Endothelial cell of umbilical vein (primary cell): ENCODE data around the gene GRIK1.

Source experiments
- EZH2 ChIP-seq: IDR thresholded peaks from 2 replicates; pipeline ENCODE4 v1.6.1; 2012; ENCODE audit warnings: borderline replicate concordance, low read depth, mild to moderate bottlenecking, moderate library complexity, low read length, inconsistent platforms; ENCODE audit not compliant: severe bottlenecking
- JUN ChIP-seq: IDR thresholded peaks from 2 replicates; pipeline ENCODE4 v1.6.1; 2011; ENCODE audit warnings: borderline replicate concordance, low read depth; ENCODE audit not compliant: insufficient read length, insufficient read depth
- TF ChIP-seq, protein P1 (sequence below), 2 donors: IDR thresholded peaks; 1 replicate in 1 of 2; 2 replicates in 1 of 2; pipeline ENCODE4 v1.5.1; 2011; ENCODE audit warnings: low read length in 2 of 2, mild to moderate bottlenecking in 2 of 2, moderate library complexity in 2 of 2, control low read depth in 1 of 2, inconsistent platforms in 1 of 2, low read depth in 1 of 2; ENCODE audit not compliant: insufficient read depth in 1 of 2; ENCODE audit errors: extremely low read depth in 1 of 2

DNA sequence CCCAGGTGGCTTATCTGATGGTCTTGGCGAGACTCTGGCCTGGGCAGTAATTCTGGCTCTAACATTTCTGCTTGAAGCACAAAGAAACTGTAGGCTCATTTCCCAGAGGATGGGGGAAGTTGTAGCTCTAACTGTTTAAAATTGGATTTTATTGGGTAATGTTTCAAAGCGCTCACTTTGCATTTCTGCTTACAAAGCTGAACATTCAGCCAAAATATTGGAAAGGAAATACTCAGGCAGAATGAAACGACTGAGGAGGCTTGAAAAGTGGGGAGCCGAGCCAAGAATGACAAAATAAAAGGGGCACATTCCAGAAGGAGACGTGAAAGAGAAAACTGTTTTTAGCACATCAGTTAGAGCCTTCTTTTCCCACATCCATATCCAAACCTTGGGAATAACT is 202.6 kb downstream of the GRIK1 start:
- TF ChIP-seq, protein P1, sequence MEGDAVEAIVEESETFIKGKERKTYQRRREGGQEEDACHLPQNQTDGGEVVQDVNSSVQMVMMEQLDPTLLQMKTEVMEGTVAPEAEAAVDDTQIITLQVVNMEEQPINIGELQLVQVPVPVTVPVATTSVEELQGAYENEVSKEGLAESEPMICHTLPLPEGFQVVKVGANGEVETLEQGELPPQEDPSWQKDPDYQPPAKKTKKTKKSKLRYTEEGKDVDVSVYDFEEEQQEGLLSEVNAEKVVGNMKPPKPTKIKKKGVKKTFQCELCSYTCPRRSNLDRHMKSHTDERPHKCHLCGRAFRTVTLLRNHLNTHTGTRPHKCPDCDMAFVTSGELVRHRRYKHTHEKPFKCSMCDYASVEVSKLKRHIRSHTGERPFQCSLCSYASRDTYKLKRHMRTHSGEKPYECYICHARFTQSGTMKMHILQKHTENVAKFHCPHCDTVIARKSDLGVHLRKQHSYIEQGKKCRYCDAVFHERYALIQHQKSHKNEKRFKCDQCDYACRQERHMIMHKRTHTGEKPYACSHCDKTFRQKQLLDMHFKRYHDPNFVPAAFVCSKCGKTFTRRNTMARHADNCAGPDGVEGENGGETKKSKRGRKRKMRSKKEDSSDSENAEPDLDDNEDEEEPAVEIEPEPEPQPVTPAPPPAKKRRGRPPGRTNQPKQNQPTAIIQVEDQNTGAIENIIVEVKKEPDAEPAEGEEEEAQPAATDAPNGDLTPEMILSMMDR (IDR thresholded peaks at IDR 0.05; ENCODE audit: extremely low read depth in 1 of 2, insufficient read depth in 1 of 2, low read depth in 1 of 2, low read length in 2 of 2): no peak
- TF ChIP-seq JUN: no peak
- no peak for TF ChIP-seq EZH2
